Gastrocnemius medialis (tissue), 4 donors: ENCODE results near the gene EPDR1. TPM values are rescaled to one million over a fixed set of nuclear protein-coding genes. Genes with fewer than 3 reads are reported as not detected.
A peak's percentile ranks its signal among the peaks of the same experiment; 100 is the strongest.

Experiments
- ATAC-seq, 2 donors: fragments of 150-250 bp; one replicate each; pipeline ENCODE4 v1.9.1; 2016
- DNase-seq, 2 donors: peaks; one replicate each; pipeline ENCODE4 v3.0.0-alpha.2; 2019
- H3K27ac ChIP-seq, 4 donors: fragments of 200-600 bp; sonication (generic); 1 replicate in 1 of 4; 2 replicates in 3 of 4; pipeline ENCODE4 v1.5.1; 2016 to 2018; ENCODE audit warnings: mild to moderate bottlenecking in 2 of 4, moderate library complexity in 1 of 4
- H3K27me3 ChIP-seq, 3 donors: fragments of 200-600 bp; sonication (generic) in 2 of 3; 1 replicate in 1 of 3; 2 replicates in 2 of 3; pipeline versions ENCODE4 v1.5.1 to v1.6.0; 2016 to 2019; ENCODE audit warnings: mild to moderate bottlenecking in 1 of 3, moderate library complexity in 1 of 3
- H3K36me3 ChIP-seq, 2 donors: fragments of 200-600 bp; sonication (generic) in 1 of 2; one replicate each; pipeline ENCODE4 v1.5.1; 2017 to 2018
- H3K4me1 ChIP-seq, 2 donors: fragments of 200-600 bp; sonication (generic) in 1 of 2; one replicate each; pipeline ENCODE4 v1.5.1; 2016 to 2017; ENCODE audit warnings: mild to moderate bottlenecking in 2 of 2
- H3K4me3 ChIP-seq, 4 donors: fragments of 200-600 bp; sonication (generic) in 3 of 4; 1 replicate in 1 of 4; 2 replicates in 3 of 4; pipeline ENCODE4 v1.5.1; 2016 to 2019; ENCODE audit warnings: mild to moderate bottlenecking in 2 of 4
- H3K9me3 ChIP-seq, 3 donors: fragments of 200-600 bp; sonication (generic) in 2 of 3; 1 replicate in 1 of 3; 2 replicates in 2 of 3; pipeline ENCODE4 v1.5.1; 2016 to 2019
- CTCF ChIP-seq, 5 experiments: fragments of 450-650 bp in 3 of 5; fragments of 200-600 bp in 2 of 5; sonication (generic) in 2 of 5; IDR thresholded peaks in 4 of 5; conservative IDR thresholded peaks in 1 of 5; 1 replicate in 4 of 5; 2 replicates in 1 of 5; pipeline ENCODE4 v1.5.1; 2016 to 2019; ENCODE audit warnings: antibody characterized with exemption in 5 of 5, mild to moderate bottlenecking in 3 of 5, moderate library complexity in 3 of 5
- POLR2A ChIP-seq, 2 donors: fragments of 450-650 bp; IDR thresholded peaks; one replicate each; pipeline ENCODE4 v1.6.1; 2017; ENCODE audit warnings: antibody characterized with exemption in 2 of 2, mild to moderate bottlenecking in 2 of 2, moderate library complexity in 2 of 2
- in situ Hi-C, 4 donors: fragments of 200-750 bp; cut with MboI; loops; one replicate each; pipeline versions ENCODE4 v1.15.0 to v1.8.0; 2017; ENCODE audit warnings: low sequenced_read_pairs in 4 of 4
- intact Hi-C: fragments of 100-400 bp; cut with DNase I; formaldehyde crosslinking; loops from one replicate; pipeline ENCODE4 v1.15.1; 2023; ENCODE audit warnings: low total_unique reads
- total RNA-seq, 4 donors: library from RNA; depleted of rRNA; stranded (reverse); fragments of >200 nt; gene quantifications; one replicate each; pipeline versions ENCODE4 v1.1.0 to v1.2.3, GENCODE V29; 2016

EPDR1 gene
- total RNA-seq, 4 donors from 2014 or later: 32.2 to 60.2 (median 47.5) TPM

- DNase-seq: no peak
- Histone ChIP-seq H3K36me3 (no peaks in the 10 kb centered on the region), H3K4me1 (no peaks in the 10 kb centered on the region), H3K4me3 (no peak overlapping the region), H3K27me3 (no peaks in the 10 kb centered on the region), H3K9me3 (no peaks in the 10 kb centered on the region), H3K27ac (no peak overlapping the region)
- in situ Hi-C loops: no loop called here
- intact Hi-C loops: no loop called here
- no peak for TF ChIP-seq CTCF (IDR thresholded peaks at IDR 0.05 in 4 of 5, conservative IDR thresholded peaks at IDR 0.05 in 1 of 5)
- TF ChIP-seq POLR2A (IDR thresholded peaks at IDR 0.05): no peak
- no peak for ATAC-seq
These were observed 53.5 kb downstream of the EPDR1 start for GRCh38 chr7:37973915-37974314.

GRCh38 chr7:37974711-37975110 is 54.3 kb downstream of the EPDR1 start:
- H3K27me3 ChIP-seq: no peaks in the 10 kb centered on the region
- no peak for TF ChIP-seq POLR2A (IDR thresholded peaks at IDR 0.05)
- no peak for TF ChIP-seq CTCF (IDR thresholded peaks at IDR 0.05 in 4 of 5, conservative IDR thresholded peaks at IDR 0.05 in 1 of 5)
- H3K4me3 ChIP-seq: no peak overlapping the region
- no peak for DNase-seq
- H3K27ac ChIP-seq: no peak overlapping the region
- H3K9me3 ChIP-seq: no peaks in the 10 kb centered on the region
- no peaks in the 10 kb centered on the region for H3K36me3 ChIP-seq
- no peaks in the 10 kb centered on the region for H3K4me1 ChIP-seq
- no peak for ATAC-seq
- in situ Hi-C loops (no loop called here), intact Hi-C loops (no loop called here)

- DNase-seq: no peak
- no peaks in the 10 kb centered on the region for H3K36me3 ChIP-seq
- intact Hi-C loops (no loop called here), in situ Hi-C loops (no loop called here)
- H3K27me3 ChIP-seq: no peaks in the 10 kb centered on the region
- no peak overlapping the region for H3K27ac ChIP-seq
- ATAC-seq: no peak
- TF ChIP-seq POLR2A (IDR thresholded peaks at IDR 0.05) (no peak), CTCF (IDR thresholded peaks at IDR 0.05 in 4 of 5, conservative IDR thresholded peaks at IDR 0.05 in 1 of 5) (no peak)
- H3K4me1 ChIP-seq: no peaks in the 10 kb centered on the region
- no peaks in the 10 kb centered on the region for H3K9me3 ChIP-seq
- H3K4me3 ChIP-seq: no peak overlapping the region
These were observed 56.8 kb downstream of the EPDR1 start for GRCh38 chr7:37977243-37977642.

- intact Hi-C loops: no loop called here
- DNase-seq (no peak), ATAC-seq (no peak)
- H3K4me1 ChIP-seq: no peaks in the 10 kb centered on the region
- H3K9me3 ChIP-seq: no peaks in the 10 kb centered on the region
- in situ Hi-C loops: no loop called here
- no peaks in the 10 kb centered on the region for H3K27me3 ChIP-seq
- TF ChIP-seq CTCF (IDR thresholded peaks at IDR 0.05 in 4 of 5, conservative IDR thresholded peaks at IDR 0.05 in 1 of 5) (no peak), POLR2A (IDR thresholded peaks at IDR 0.05) (no peak)
- H3K36me3 ChIP-seq: no peaks in the 10 kb centered on the region
- H3K27ac ChIP-seq: no peak overlapping the region
- no peak overlapping the region for H3K4me3 ChIP-seq
These were observed 61.2 kb downstream of the EPDR1 start for GRCh38 chr7:37981664-37982063.

- in situ Hi-C loops: no loop called here
- no peaks in the 10 kb centered on the region for H3K27me3 ChIP-seq
- H3K9me3 ChIP-seq: no peaks in the 10 kb centered on the region
- peak in 1 of 2 donors; percentile 39 for ATAC-seq
- TF ChIP-seq CTCF (IDR thresholded peaks at IDR 0.05 in 4 of 5, conservative IDR thresholded peaks at IDR 0.05 in 1 of 5): no peak
- no peak for TF ChIP-seq POLR2A (IDR thresholded peaks at IDR 0.05)
- intact Hi-C loops: no loop called here
- no peaks in the 10 kb centered on the region for H3K4me1 ChIP-seq
- DNase-seq: peak in 1 of 2 donors; percentile 15
- H3K4me3 ChIP-seq: no peak overlapping the region
- no peaks in the 10 kb centered on the region for H3K36me3 ChIP-seq
- no peak overlapping the region for H3K27ac ChIP-seq
These were observed 62.0 kb downstream of the EPDR1 start for GRCh38 chr7:37982423-37982822.
